CD4-positive, alpha-beta T cell treated with Interferon alpha-2 for 1 hour (primary cell): ENCODE results near the gene PDGFC.
"Not testable (repeated sequence)": the region's sequence is repeated elsewhere in the genome, so short reads cannot be mapped to it uniquely, and the experiment has no call there.

ENCODE experiments used
- DNase-seq, 2 donors: peaks; one replicate each; pipeline ENCODE4 v3.0.0-alpha.2; 2020 to 2022

Gene PDGFC

DNA sequence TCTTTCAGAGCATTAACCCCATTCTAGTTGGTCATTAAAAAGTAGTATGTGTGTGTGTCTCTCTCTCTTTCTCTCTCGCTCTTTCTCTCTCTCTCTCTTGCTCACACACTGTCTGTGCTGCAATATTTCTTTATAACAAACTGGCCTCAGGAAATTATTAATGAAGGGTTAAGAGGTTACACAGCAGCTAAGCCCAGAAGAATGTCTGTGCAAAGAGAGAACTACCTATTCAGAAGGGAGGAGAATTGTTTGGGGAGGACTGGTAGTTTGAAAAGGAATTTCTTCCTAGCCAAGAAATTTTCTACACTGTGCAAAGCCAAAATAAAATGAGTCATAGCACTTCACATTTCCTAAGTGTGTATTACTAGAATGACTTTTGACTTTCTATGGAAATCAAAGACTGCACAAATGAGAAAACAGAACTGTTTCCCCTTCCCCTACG lies 22.2 kb downstream of the PDGFC start:
- no peak for DNase-seq

DNA sequence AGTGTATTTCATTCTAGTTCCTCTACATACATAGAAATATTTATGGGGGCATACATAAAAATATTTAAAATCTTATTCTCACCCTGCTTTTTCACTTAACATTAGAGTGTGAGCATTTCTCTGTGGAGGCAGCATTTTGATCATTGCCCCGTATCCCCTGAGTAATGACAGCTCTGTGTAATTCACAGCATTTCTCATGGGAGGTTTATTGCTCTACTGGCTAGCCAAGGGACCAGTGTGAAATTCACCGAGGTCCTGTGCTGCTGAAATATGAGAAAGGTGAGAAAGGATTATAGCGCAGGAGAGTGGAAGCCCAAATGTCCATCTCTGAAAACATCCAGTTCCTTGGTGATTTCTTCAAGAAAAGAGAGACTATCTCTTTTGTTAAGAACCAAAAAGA lies 22.9 kb downstream of the PDGFC start:
- DNase-seq: no peak

DNA sequence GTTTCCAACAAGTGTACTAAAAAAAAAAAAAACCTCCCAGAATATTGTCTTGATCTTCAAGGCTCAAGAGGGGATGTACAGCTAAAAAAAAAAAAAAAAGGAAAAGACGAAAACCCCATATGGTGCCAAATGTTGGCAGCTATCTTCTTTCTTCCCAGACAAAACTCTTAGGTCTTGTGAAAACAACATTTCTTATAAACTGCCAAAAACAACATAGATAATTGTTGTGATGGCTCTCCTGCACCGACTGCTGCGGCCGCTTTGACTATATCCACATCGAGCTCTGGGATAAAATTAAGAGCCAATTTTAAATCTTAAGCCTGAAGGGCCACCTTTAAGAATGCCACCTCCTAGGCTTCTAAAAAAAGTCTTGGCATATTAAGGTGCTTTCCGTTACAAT lies 23.5 kb downstream of the PDGFC start:
- DNase-seq: no peak

DNA sequence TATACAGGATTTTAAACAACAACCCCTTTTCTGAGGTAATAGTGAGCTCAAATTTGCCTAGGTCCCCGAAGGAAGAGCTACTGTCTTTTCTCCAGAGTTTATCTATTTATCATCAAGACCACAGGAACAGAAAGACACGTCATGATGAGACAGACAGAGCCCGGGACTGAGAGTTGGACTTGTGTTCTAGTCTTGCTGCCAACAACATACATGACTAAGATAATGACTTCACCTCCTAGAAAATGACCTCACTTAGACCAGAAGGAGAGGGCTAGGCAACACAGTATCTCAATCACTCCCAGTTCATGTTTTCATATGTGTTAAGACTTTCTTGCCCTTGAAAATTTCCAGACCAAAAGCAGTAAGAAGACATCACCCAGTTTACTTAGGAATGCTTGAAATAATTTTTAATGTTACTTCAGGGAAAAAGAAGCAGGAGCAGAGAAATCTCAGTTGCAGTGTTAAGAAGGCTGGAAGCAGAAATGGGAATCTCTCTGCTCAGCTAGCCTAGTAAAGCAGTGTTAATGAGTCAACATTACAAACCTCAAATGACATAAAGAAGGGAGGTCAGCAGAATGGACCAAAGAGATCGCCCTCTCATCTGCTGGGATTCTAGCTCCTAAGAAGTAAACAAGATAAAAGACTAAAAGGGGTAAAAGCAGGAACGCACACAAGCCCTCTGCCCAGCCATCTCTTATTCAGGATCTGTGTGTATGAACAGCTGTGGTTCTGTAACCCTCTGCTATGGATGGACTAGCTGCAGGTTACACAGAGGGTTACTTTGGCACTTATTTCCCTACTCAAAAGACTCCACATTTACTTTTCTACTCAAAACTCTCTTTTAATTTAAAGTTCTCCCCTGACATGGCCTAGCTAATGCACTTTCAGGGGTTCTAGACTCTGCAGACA lies 24.8 kb downstream of the PDGFC start:
- DNase-seq: peak in 1 of 2 donors; percentile 33

DNA sequence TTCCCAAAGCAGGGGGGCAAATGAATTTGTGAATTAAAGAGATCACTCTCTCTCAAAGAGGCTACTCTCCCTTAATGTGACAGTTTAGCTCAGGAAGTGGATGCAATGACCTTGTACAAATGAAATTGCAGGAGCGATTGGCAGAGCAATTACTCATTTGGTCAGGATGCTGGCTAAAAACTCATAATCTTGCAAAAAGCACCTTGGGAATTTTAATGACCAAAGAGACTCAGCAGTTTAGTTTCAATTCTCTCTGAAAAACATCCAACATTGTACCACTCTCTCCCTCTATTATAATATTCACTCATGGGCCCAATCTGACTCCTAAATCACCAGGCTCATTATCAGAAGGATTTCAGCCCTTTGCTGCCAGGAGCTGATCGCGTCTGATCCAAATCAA lies 26.1 kb downstream of the PDGFC start:
- DNase-seq: no peak

DNA sequence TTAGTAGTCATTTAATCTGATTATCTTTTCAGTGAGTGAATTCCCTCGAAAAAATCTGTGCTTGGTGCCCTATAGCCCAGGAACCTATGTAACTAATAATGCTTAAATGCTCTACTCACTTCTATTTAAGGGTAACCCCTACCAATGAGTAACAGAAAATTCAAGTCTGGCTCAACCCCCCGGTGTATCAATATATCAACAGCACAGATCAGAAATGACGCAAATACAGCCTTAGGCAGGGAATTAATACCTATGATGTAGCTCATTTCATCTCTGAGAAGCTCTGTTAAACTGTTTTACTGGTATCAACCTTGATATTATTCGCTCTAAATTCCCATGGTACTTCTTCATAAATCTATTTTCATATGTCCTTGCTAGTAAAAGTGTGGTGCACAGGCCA lies 28.6 kb downstream of the PDGFC start:
- no peak for DNase-seq

DNA sequence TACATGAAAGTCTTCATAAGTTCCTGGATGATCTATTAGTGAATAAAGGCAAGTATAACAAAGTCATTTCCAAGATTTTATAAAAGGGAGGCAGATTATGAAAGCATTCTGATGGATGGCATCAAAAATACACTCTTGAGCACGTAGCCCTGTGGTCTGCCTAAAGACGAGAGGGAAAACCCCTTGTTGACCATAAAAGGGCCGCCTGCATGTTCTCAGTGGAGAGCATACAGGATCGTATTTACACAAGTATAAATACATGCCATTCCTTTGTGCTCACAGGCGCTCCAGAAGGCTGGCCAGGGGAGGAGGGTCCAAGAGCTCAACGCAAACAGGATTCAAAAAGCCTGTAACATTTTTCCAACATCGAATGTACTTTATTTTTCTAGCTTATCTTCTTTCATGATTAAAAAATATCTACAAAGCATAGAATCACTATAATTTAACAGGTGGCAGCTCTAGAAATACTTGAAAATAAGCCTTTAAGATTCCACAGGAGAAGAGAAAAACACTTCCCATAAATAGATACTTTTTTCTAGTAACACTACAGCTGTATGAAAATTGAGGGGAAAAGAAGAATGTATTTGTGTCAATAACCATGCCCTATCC lies 29.6 kb downstream of the PDGFC start:
- DNase-seq: no peak

DNA sequence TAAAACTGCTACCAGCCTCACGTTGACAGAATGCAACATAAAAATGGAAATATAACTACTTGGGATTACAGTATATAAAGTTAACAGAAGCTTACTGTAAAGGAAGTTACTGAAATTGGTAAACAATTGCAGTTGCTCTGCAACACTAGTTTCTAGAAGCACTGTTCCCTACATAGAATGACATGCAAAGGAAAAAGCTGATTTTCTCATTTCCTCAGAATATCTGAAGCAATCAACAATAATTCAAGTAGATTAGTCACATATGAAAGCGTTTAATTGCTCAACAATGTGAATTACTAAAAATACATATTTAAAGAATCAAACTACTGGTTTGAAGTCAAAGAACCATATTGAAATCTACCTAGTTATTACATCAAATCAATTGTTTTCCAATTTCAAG lies 31.8 kb downstream of the PDGFC start:
- DNase-seq: no peak

DNA sequence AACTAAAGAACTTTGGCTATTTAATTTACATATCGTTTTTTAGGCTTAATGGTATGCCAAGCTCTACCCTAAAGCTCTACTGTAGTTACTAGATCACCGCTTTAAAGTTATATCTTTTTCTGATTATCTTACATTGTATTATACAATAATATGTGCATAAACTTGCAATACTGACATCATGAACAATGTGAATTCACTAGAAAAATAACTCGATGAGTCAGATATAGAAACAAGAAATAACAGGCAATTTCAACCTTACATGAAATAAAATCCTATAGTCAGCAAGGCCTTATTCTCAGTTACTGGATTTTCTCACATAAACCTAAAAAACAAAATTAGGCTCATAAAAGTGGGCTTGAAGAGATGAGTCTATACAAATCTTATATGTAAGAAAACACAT lies 32.5 kb downstream of the PDGFC start:
- no peak for DNase-seq

DNA sequence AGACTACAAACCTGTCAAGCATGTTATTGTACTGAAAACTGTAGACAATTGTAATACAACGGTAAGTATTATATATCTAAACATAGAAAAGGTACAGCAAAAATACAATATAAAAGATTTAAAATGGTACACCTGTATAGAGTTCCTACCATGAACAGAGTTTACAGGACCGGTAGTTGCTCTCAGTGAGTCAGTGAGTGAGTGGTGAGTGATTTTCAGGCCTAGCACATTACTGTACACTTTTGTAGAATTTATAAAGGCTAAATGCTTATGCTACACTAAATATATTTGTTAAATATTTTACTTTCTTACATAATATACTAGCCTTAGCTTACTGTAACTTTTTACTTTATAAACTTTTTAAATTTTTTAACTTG lies 37.4 kb downstream of the PDGFC start:
- no peak for DNase-seq

DNA sequence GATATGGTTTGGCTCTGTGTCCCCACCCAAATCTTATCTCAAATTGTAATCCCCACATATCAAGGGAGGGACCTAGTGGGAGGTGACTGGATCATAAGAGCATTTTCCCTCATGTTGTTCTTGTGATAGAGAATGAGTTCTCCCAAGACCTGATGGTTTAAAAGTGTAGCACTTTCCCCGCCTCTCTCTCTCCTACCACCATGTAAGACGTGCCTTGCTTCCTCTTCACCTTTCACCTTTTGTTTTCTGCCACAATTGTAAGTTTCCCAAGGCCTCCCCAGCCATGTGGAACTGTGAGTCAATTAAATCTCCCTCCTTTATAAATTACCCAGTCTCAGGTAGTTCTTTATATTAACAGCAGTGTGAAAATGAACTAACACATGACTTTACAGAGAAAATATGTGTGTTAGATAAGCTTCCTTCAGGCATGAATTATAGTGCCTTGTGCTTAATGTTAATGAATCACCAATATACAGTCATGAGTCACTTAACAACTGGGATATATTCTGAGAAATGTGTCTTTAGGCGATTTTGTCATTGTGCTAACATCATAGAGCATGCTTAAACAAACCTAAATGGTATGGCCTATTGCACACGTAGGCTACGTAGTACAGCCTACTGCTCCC lies 37.9 kb downstream of the PDGFC start:
- no peak for DNase-seq

DNA sequence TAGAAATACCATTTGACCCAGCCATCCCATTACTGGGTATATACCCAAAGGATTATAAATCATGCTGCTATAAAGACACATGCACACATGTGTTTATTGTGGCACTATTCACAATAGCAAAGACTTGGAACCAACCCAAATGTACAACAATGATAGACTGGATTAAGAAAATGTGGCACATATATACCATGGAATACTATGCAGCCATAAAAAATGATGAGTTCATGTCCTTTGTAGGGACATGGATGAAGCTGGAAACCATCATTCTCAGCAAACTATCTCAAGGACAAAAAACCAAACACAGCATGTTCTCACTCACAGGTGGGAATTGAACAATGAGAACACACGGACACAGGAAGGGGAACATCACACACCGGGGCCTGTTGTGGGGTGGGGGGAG lies 39.2 kb downstream of the PDGFC start:
- not testable (repeated sequence) for DNase-seq

DNA sequence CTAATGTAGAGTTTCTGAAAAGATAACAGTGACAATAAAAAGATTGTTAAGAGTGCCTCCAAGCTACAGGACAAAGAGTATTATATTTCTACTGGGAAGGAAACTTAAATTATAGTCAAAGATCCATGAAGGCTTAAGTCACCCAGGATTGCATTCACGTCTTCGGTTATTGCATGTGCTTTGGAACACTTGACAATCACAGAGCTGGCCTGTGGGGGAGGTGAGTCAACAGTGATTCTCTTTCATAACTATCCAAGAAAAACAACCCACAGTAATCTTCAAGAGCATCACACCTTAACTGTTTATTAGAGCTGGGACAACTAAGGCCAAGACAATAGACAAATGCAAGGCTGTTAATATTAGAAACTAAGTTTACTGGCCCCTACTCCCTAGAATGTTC lies 40.3 kb downstream of the PDGFC start:
- no peak for DNase-seq

DNA sequence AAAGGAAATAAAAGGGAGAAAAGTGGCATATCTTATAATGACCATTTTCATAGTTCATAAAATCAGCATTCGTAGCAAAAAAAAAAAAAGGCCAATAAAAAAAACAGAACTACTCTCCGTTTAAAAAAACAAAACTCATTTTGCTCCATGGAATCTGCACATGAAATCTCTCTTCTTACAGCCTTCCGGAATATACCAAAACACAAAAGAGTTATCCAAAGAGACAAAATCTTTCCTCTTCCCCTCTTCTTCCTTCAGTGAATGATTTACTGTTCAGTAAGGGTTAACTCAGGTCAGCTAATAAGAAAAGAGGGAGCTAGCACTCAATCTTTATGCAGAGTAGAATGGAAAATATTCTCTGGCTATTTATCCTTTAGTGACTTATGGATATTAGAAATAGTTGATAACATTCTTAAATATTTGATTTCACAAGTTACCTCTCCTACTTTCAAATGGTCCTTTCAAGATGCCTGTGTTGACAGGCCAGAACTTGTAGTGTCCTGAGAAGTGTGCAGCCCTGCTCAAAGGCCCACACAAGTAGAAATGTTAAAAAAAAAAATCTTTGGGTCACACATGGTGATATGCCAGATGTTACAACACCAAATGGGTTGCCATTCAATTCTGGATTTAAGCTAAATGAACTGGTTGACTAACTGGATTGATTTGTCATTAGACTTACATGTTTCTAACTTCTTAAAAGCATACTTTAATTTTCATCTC lies 42.1 kb downstream of the PDGFC start:
- no peak for DNase-seq

DNA sequence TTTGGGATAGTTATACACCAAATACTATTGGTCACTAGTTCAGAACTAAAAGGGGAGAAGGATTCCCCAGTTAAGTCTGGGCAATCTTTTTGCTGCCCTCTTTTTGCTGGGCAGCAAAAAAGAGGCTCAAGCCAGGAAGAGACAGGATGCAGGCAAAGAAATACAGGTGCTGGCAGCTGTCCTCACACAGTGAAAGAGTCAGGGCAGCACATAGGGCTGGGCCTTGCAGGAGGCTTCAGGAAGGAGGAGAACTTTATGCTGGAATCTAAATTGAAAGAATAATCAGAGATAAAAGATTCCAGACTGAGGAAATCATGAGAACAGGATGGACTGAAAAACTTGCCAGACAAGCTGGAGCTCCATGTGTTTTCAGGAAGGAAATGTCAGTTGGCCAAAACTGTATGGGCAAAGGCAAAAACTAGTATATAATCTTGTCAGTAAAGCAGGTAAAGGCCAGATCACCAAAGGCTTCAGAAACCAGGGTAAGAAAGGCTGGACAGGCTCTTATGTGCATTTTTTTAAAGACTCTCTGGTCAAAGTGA lies 46.8 kb downstream of the PDGFC start:
- DNase-seq: no peak

DNA sequence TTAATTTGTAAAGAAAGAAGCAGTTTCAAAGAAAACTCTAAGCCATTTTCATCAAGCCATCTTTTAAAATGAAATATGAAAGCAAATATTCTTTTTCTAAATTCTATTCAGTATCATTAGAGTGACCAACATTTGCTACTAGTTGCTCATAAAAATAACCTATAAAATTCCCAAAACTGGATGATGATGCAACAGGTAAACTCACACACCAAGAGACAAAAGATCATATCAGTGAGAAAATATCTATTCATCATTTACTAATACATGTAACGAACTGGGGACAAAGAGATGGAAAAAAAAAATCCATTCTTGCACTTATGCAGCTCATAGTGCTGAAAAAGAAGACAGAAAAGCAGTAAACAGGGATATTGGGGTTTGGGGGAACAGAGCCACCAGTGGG lies 48.1 kb downstream of the PDGFC start:
- DNase-seq: no peak

DNA sequence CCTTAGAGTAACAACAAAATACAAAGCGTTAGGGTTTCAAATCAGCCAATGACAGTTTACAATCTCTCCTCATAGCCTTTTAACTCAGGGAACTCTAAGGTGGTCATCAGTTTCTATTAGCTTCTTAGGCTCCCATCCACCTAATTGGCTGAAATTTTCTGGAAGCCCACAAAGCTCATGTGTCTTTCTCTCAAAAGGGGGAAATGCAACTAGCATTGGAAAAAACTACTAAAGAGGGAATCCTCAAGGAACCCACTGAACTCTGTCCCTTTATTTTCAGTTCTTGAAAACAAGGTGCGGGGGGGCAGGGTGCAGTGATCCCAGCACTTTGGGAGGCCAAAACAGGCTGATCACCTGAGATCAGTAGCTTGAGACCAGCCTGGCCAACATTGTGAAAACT lies 56.4 kb downstream of the PDGFC start:
- DNase-seq: no peak

DNA sequence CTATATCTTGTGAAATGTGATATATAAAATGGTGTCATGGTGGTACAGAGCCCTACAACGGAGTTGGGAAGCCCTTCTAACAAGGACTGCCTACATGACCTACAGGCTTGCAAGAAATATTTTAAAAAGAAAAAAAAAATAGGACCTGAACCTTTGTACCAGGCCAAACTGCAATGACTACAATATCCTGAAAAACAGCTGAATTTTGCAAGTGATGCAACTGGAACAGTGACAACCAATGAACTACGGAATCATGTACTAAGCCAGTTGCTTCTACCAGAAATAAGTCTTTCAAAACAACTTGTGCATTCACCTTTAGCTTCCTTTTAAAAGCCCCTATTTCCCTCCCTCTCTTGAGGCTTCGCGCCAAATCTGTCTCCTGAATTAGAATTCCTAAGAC lies 58.4 kb downstream of the PDGFC start:
- no peak for DNase-seq

DNA sequence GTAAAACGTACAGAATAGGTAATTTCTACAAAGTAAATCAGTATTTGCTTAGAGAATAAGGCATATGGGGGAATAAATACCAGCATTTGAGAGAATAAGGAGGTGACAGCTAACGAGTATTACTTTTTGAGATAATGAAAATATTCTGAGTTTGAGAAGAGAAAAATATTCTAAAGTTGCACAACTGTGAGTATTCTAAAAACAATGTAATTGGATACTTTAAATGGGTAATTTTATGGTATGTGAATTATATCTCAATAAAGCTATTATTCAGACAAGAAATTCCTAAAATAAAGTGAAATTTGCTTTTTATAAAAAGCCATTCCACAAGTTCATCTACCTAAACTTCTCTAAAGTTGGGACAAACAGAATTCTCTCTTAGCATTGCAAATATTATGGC lies 62.6 kb downstream of the PDGFC start:
- no peak for DNase-seq

DNA sequence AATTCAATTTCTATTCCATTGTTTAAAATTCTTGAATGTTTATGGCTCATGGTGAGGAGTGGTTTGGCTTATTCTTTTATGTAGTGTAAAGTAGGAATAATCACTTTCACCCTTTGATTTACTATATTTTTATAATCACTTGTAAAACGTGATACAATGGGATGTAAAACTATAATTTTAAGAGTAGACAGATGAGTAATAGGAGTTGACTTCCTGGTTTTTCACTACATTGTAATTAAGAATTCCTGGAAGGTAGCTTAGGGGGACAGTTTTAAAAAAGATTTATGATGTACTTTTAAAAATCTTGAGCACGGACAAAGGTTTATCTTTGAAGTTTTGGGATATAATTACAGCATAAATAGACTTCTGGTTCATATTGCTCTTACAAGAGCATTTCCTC lies 65.3 kb downstream of the PDGFC start:
- DNase-seq: no peak

DNA sequence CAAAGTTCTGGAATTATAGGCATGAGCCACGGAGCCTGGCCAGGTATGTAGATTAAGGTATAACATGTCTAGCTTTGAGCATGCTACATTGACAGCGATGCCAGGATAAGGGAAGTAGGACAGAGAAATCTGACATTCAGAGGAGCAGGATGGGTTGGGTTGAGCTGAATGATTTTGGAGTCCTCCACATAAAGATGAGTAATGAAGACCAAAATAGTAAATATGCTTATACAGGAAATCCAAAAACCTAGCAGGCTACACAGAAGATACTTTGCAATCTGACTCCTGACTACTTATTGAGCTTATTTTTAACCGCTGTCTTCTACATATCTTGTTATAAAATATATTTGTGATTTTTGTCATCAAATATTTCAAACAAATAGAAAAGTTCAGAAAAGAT lies 69.7 kb downstream of the PDGFC start:
- no peak for DNase-seq

DNA sequence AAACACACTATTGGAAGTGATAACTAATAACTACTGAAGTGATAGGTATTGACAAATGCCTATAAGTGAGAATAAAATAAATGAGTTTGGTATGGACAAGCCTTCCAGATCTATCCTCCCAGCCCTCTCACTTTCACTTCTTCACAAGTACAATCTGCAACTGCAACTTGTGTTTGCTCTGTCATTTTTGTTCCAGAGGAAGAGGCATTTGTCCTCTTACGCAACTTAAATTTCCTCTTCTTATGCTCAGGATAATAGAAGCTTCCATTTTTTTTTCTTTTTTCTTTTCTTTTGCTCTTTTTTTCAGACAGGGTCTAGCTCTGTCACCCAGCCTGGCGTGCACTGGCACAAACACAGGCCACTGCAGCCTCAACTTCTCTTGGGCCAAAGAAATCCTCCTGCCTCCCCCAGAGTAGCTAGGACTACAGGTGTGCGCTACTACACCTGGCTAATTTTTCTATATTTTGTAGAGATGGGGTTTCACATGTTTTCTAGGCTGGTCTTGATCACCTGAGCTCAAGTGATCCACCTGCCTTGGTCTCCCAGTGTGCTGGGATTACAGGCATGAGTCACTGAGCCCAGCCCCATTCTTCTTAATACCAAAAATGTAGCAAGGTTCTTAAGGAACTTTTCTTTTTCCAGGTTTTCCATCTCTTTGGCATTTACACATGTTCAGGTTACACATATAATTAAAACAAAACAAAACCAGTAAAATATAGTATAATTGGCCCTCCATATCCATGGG lies 73.1 kb downstream of the PDGFC start:
- DNase-seq: no peak

DNA sequence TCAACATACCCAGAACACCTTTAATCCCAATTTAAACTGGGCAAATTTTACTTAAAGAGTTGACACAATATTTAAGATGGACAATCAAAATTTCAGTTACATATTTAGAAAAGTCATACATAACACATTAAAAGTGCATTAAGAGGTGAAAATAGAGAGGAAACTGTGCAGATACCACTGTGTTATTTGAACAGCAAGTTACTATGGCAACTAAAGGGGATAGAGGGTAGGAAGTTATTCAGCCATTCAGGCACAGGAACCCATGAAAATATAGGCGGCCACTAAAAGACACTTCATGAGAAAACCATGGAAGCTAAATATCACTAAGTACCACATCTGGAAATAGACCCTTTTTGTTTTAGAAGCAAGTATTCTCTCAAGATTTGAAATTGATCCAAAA lies 75.1 kb downstream of the PDGFC start:
- no peak for DNase-seq
